T-helper 2 cell treated with Interferon-gamma antibody and Interleukin-4, amounts not matched to agents 5 μg/mL and 100 μg/mL, for 36 hours (primary cell): ENCODE measurements around the gene MIAT.
"Not testable (repeated sequence)": the region's sequence is repeated elsewhere in the genome, so short reads cannot be mapped to it uniquely, and the experiment has no call there.

ENCODE experiments used
- DNase-seq: peaks from one replicate; pipeline ENCODE4 v3.0.0; 2021; ENCODE audit warnings: low spot score
- H3K27ac Mint-ChIP-seq: one replicate; pipeline ENCODE4 v1.8.0; 2021; ENCODE audit warnings: mild to moderate bottlenecking, mixed read lengths
- H3K27me3 Mint-ChIP-seq: one replicate; pipeline ENCODE4 v1.8.0; 2021; ENCODE audit warnings: low read depth, mixed read lengths
- H3K36me3 Mint-ChIP-seq: one replicate; pipeline ENCODE4 v1.8.0; 2021; ENCODE audit warnings: low read depth, mixed read lengths
- H3K4me1 Mint-ChIP-seq: one replicate; pipeline ENCODE4 v1.8.0; 2021; ENCODE audit warnings: low read depth, mixed read lengths
- H3K4me3 Mint-ChIP-seq: one replicate; pipeline ENCODE4 v1.8.0; 2022; ENCODE audit warnings: mild to moderate bottlenecking, moderate library complexity, mixed read lengths
- H3K9me3 Mint-ChIP-seq: one replicate; pipeline ENCODE4 v1.8.0; 2021; ENCODE audit warnings: mixed read lengths

MIAT gene

GRCh38 chr22:26656891-26657851 lies at the start of gene MIAT:
Gene MIAT, plus strand, starts transcription at chr22:26657588.
- Mint-ChIP-seq H3K4me3 (peak within 1 kb of the TSS; percentile 87), H3K27ac (peak within 1 kb of the TSS; percentile 81), H3K36me3 (no peaks in the 10 kb centered on the region), H3K4me1 (peaks cover 27% of the 10 kb centered on the region), H3K9me3 (no peaks in the 10 kb centered on the region), H3K27me3 (peaks cover 20% of the 10 kb centered on the region)
- peak; percentile 70 for DNase-seq

GRCh38 chr22:26608129-26608528 lies 49.3 kb upstream of the MIAT start:
- Mint-ChIP-seq H3K4me1 (peaks cover 17% of the 10 kb centered on the region), H3K9me3 (no peaks in the 10 kb centered on the region), H3K27ac (no peak overlapping the region), H3K27me3 (peaks cover 9% of the 10 kb centered on the region), H3K36me3 (no peaks in the 10 kb centered on the region), H3K4me3 (no peak overlapping the region)
- no peak for DNase-seq

DNA sequence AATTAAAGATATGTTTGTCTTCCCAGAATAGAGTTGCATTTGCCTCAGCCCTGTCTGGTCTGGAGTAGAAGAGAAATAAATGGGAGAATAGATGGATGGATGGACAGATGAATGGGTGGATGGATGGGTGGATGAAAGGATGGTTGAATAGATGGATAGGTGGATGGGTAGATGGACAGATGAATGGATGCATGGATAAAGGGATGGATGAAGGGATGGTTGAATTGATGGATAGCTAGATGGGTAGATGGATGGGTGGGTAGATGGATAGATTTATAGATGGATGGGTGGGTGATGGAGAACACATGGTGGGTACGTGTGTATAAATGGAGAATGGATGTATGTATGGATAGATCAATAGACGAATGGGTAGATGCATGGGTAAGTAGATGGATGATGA lies 48.1 kb upstream of the MIAT start:
- H3K27ac Mint-ChIP-seq, result peak overlapping the region; percentile 1
- no peaks in the 10 kb centered on the region for H3K9me3 Mint-ChIP-seq
- H3K36me3 Mint-ChIP-seq, result no peaks in the 10 kb centered on the region
- H3K4me3 Mint-ChIP-seq, result no peak overlapping the region
- DNase-seq, result no peak
- H3K27me3 Mint-ChIP-seq, result peaks cover 14% of the 10 kb centered on the region
- H3K4me1 Mint-ChIP-seq, result peaks cover 17% of the 10 kb centered on the region

DNA sequence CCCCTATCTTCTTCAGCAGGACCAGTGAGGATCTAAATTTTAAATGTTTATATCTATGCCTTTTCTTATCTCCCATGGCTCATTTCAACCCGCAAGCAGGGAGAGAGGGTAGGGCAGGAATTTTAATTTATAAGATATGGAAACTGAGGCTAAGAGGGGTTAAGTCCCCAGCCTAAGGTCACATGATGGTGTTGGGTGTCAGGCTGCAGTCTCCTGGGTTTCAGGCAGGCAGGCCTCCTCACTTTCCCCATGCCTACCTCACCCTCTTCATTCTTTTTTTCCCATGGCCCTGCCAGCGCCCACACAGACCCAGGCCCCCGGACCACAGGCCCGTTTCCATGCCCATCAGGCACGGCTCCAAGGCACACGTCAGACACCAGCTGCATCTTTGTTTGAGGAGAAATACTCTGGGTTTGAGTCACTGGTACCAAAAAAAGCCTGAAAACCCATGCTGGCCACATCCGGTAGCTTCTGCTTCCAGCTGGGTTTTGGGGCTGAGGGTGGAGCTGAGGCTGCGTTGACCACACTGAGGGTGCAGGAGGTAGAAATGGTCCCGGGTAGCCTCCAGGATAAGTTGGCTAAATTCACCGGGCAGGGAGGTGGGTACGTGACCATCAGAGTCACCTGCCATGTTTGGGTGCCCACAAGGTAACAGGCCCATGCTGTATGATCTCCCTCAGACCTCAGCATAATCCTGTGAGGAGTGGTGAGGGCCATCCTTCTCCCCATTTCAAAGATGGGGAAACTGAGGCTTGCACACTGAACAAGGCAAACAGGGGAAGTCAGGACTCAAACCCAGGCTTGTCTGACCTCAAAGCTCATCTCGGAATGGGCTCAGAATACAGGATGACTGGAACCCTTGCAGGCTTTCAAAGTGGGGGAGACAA lies 47.1 kb upstream of the MIAT start:
- peak overlapping the region; percentile 55 for H3K4me3 Mint-ChIP-seq
- H3K36me3 Mint-ChIP-seq, result no peaks in the 10 kb centered on the region
- peak; percentile 46 for DNase-seq
- H3K9me3 Mint-ChIP-seq, result no peaks in the 10 kb centered on the region
- H3K27ac Mint-ChIP-seq, result peak overlapping the region; percentile 85
- peaks cover 14% of the 10 kb centered on the region for H3K27me3 Mint-ChIP-seq
- peaks cover 16% of the 10 kb centered on the region for H3K4me1 Mint-ChIP-seq

GRCh38 chr22:26610996-26611395 lies 46.4 kb upstream of the MIAT start:
- Mint-ChIP-seq H3K36me3 (no peaks in the 10 kb centered on the region), H3K4me1 (peaks cover 16% of the 10 kb centered on the region), H3K9me3 (no peaks in the 10 kb centered on the region), H3K27me3 (peaks cover 14% of the 10 kb centered on the region), H3K27ac (no peak overlapping the region), H3K4me3 (no peak overlapping the region)
- no peak for DNase-seq

GRCh38 chr22:26612652-26613051 lies 44.7 kb upstream of the MIAT start:
- Mint-ChIP-seq H3K4me3 (no peak overlapping the region), H3K9me3 (no peaks in the 10 kb centered on the region), H3K27me3 (peaks cover 16% of the 10 kb centered on the region), H3K36me3 (no peaks in the 10 kb centered on the region), H3K4me1 (peaks cover 18% of the 10 kb centered on the region), H3K27ac (no peak overlapping the region)
- DNase-seq, result no peak

DNA sequence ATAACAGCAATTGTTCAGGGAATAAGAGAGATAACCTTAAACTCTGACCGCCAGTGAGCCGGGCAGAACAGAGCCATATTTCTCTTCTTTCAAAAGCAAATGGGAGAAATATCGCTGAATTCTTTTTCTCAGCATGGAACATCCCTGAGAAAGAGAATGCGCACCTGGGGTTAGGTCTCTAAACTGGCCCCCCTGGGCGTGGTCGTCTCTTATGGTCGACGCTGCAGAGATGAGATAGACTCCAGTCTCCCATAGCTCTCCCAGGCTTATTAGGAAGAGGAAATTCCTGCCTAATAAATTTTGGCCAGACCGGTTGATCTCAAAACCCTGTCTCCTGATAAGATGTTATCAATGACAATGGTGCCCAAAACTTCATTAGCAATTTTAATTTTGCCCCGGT lies 43.6 kb upstream of the MIAT start:
- DNase-seq, H3K4me3 Mint-ChIP-seq, H3K27ac Mint-ChIP-seq, H3K36me3 Mint-ChIP-seq, H3K9me3 Mint-ChIP-seq: not testable (repeated sequence)
- Mint-ChIP-seq H3K27me3 (peaks cover 11% of the 10 kb centered on the region), H3K4me1 (peaks cover 20% of the 10 kb centered on the region)

DNA sequence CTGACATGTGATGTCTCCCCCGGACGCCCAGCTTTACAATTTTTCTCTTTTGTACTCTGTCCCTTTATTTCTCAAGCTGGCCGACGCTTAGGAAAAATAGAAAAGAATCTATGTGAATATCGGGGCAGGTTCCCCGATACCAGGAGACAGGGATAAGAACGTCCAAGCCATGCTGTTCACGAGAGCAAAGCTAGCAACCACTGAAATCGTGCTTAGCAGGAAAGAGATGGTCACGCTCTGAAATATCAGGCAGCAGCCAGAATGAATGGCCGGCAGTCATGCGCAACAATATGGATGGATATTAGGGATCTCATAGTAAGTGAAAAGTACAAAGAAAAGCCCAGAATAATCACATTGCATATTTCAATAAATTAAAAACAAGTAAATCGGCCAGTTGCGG lies 43.1 kb upstream of the MIAT start:
- no peaks in the 10 kb centered on the region for H3K9me3 Mint-ChIP-seq
- no peak overlapping the region for H3K4me3 Mint-ChIP-seq
- no peak for DNase-seq
- H3K36me3 Mint-ChIP-seq, result no peaks in the 10 kb centered on the region
- peaks cover 9% of the 10 kb centered on the region for H3K27me3 Mint-ChIP-seq
- H3K4me1 Mint-ChIP-seq, result peaks cover 18% of the 10 kb centered on the region
- no peak overlapping the region for H3K27ac Mint-ChIP-seq

- peaks cover 14% of the 10 kb centered on the region for H3K4me1 Mint-ChIP-seq
- H3K4me3 Mint-ChIP-seq, result no peak overlapping the region
These were observed 42.2 kb upstream of the MIAT start for GRCh38 chr22:26615149-26615548.

DNA sequence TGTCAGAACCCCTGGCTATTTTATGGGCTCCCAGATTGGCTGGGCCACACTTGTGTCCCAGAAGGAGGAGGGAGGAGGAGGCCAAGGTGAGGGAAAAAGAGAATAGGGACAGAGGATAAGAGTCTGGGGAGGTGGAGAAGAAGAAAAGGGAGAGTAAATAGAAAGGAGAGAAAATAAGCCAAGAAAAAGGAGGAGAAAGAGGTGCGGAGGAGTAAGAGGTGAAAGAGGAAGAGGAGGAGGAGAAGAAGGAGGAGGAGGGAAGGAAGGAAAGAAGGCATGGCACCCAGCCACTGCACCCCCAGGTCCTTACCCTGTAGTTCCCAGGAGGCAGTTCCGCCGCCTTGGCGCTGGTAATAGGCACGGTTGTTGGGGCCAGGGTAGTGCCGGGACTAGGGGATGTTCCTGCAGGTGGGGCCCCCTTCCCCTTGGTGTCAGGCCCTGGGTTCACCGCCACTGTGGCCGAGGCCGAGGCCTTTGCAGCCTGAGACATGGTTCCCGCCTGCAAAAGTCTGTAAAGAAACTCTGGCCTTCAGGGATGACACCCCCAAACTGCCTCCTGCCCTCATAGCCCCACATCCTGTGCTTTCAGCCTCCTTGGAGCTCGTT lies 41.5 kb upstream of the MIAT start:
- Mint-ChIP-seq H3K27me3 (peaks cover 8% of the 10 kb centered on the region), H3K9me3 (no peaks in the 10 kb centered on the region), H3K27ac (no peak overlapping the region), H3K4me1 (peaks cover 8% of the 10 kb centered on the region), H3K4me3 (no peak overlapping the region), H3K36me3 (no peaks in the 10 kb centered on the region)
- no peak for DNase-seq

More at GRCh38 chr22:26615149-26615548, 42.2 kb upstream of the MIAT start:
- no peak for DNase-seq
- Mint-ChIP-seq H3K27me3 (peaks cover 8% of the 10 kb centered on the region), H3K27ac (no peak overlapping the region), H3K36me3 (no peaks in the 10 kb centered on the region), H3K9me3 (no peaks in the 10 kb centered on the region)

DNA sequence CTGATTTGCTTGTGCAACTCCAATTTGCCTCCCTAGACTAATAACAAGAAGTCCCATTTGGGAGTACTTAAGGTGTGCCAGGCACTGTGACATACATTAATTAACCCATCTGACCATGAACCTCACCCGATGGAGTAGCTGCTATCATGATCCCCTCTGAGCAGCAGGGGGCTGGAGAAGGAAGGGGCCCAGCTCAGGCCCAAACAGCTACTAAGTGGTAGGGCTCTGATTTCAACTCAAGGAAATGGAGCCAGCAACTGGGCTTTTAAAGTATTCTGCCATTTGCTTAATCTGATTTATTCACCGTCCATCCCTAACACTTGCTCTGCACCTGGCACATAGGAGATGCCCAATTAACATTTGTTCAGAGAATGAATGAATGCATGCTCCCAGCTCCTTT lies 40.7 kb upstream of the MIAT start:
- Mint-ChIP-seq H3K36me3 (no peaks in the 10 kb centered on the region), H3K4me1 (peaks cover 8% of the 10 kb centered on the region), H3K4me3 (no peak overlapping the region), H3K27me3 (peaks cover 8% of the 10 kb centered on the region), H3K9me3 (no peaks in the 10 kb centered on the region), H3K27ac (no peak overlapping the region)
- no peak for DNase-seq

- no peak within 1 kb of the TSS for H3K27ac Mint-ChIP-seq
- H3K4me1 Mint-ChIP-seq, result peaks cover 8% of the 10 kb centered on the region
- H3K4me3 Mint-ChIP-seq, result no peak within 1 kb of the TSS
- no peak for DNase-seq
- H3K9me3 Mint-ChIP-seq, result no peaks in the 10 kb centered on the region
- peaks cover 8% of the 10 kb centered on the region for H3K27me3 Mint-ChIP-seq
- no peaks in the 10 kb centered on the region for H3K36me3 Mint-ChIP-seq
These were observed 39.9 kb upstream of the MIAT start, which contains the start of gene CRYBB1 for GRCh38 chr22:26617271-26618199. Gene CRYBB1, minus strand, starts transcription at chr22:26618027. Its CDS starts 1,708 bp downstream, at chr22:26616319.

- H3K4me3 Mint-ChIP-seq, result no peak overlapping the region
- no peaks in the 10 kb centered on the region for H3K9me3 Mint-ChIP-seq
- peaks cover 6% of the 10 kb centered on the region for H3K27me3 Mint-ChIP-seq
- H3K36me3 Mint-ChIP-seq, result no peaks in the 10 kb centered on the region
- H3K4me1 Mint-ChIP-seq, result peaks cover 6% of the 10 kb centered on the region
- DNase-seq, result no peak
- no peak overlapping the region for H3K27ac Mint-ChIP-seq
These were observed 38.9 kb upstream of the MIAT start for GRCh38 chr22:26618455-26618854.
